SK-N-SH (cell line): Measurements from ENCODE around the gene PTPN22. TPM values are rescaled to one million over a fixed set of nuclear protein-coding genes. Genes with fewer than 3 reads are reported as not detected.

Experiments
- CTCF ChIA-PET: fragments of 300-600, 350-600 bp; formaldehyde crosslinking; extraction: SDS; loops from one replicate; lab custom pipeline; 2021; lab: Yijun Ruan, JAX
- POLR2A ChIA-PET: fragments of 350-600 bp; sonication (Branson Sonifier 250); formaldehyde crosslinking; extraction: SDS; loops from one replicate; lab custom pipeline; 2020; ENCODE audit warnings: antibody characterized with exemption, inconsistent platforms; lab: Yijun Ruan, JAX
- DNase-seq: peaks from one replicate; pipeline ENCODE4 v3.0.0; 2012
- H2AFZ ChIP-seq: fragments of 200-600 bp; sonication (generic); 2 replicates; pipeline ENCODE4 v1.8.1; 2016; ENCODE audit warnings: antibody characterized with exemption, mild to moderate bottlenecking, low read depth
- H3F3A ChIP-seq: fragments of 200-600 bp; sonication (generic); replicated peaks from 2 replicates; pipeline ENCODE3; 2016; ENCODE audit warnings: antibody characterized with exemption, mild to moderate bottlenecking; ENCODE audit not compliant: insufficient read depth
- H3K27ac ChIP-seq, 2 experiments: fragments of 200-500 bp in 1 of 2; fragments of 200-600 bp in 1 of 2; sonication (Bioruptor generic) in 1 of 2; sonication (generic), shearing (Covaris generic) in 1 of 2; 2 replicates each; pipeline versions ENCODE4 v1.5.1 to v1.6.1; 2014 to 2016; ENCODE audit warnings: low read depth in 2 of 2, inconsistent platforms in 1 of 2, low read length in 1 of 2, mild to moderate bottlenecking in 1 of 2, mixed read lengths in 1 of 2
- H3K27me3 ChIP-seq: fragments of 200-600 bp; sonication (generic), shearing (Covaris generic); 2 replicates; pipeline ENCODE4 v1.6.1; 2016; ENCODE audit warnings: mixed run types; ENCODE audit not compliant: insufficient read depth
- H3K36me3 ChIP-seq, 2 experiments: fragments of 200-500 bp in 1 of 2; fragments of 200-600 bp in 1 of 2; sonication (Bioruptor generic) in 1 of 2; sonication (generic) in 1 of 2; replicated peaks in 1 of 2; 2 replicates each; pipeline versions ENCODE3 to v1.5.1; 2014 to 2016; ENCODE audit warnings: low read length in 1 of 2, mild to moderate bottlenecking in 1 of 2; ENCODE audit not compliant: insufficient read depth in 2 of 2, control insufficient read depth in 1 of 2
- H3K4me1 ChIP-seq, 2 experiments: fragments of 200-500 bp in 1 of 2; fragments of 200-600 bp in 1 of 2; sonication (Bioruptor generic) in 1 of 2; sonication (generic), shearing (Covaris generic) in 1 of 2; 2 replicates each; pipeline versions ENCODE4 v1.5.1 to v1.6.1; 2014 to 2016; ENCODE audit warnings: low read depth in 1 of 2, low read length in 1 of 2, mixed run types in 1 of 2; ENCODE audit not compliant: insufficient read depth in 2 of 2, control insufficient read depth in 1 of 2
- H3K4me2 ChIP-seq: fragments of 200-600 bp; sonication (generic), shearing (Covaris generic); 2 replicates; pipeline ENCODE4 v1.6.1; 2017; ENCODE audit warnings: mixed run types
- H3K4me3 ChIP-seq, 2 experiments: fragments of 200-500 bp in 1 of 2; fragments of 200-600 bp in 1 of 2; sonication (Bioruptor generic) in 1 of 2; sonication (generic), shearing (Covaris generic) in 1 of 2; 2 replicates each; pipeline versions ENCODE4 v1.5.1 to v1.8.1; 2014 to 2016; ENCODE audit warnings: low read depth in 2 of 2, inconsistent platforms in 1 of 2, low read length in 1 of 2, mild to moderate bottlenecking in 1 of 2, mixed read lengths in 1 of 2, moderate library complexity in 1 of 2
- H3K79me2 ChIP-seq: fragments of 200-600 bp; sonication (generic); 2 replicates; pipeline ENCODE4 v1.8.1; 2017; ENCODE audit warnings: mild to moderate bottlenecking; ENCODE audit not compliant: insufficient read depth
- H3K9ac ChIP-seq: fragments of 200-600 bp; sonication (generic); 2 replicates; pipeline ENCODE4 v1.6.1; 2017; ENCODE audit warnings: mixed run types
- H3K9me2 ChIP-seq: fragments of 200-600 bp; sonication (generic); 2 replicates; pipeline ENCODE4 v1.6.1; 2017; ENCODE audit warnings: mixed run types
- H3K9me3 ChIP-seq: fragments of 200-600 bp; sonication (generic); 2 replicates; pipeline ENCODE4 v1.6.1; 2017; ENCODE audit warnings: mixed run types, mild to moderate bottlenecking, moderate library complexity
- H4K20me1 ChIP-seq: fragments of 200-600 bp; sonication (generic); 2 replicates; pipeline ENCODE4 v1.6.1; 2017; ENCODE audit warnings: mild to moderate bottlenecking, mixed run types; ENCODE audit not compliant: insufficient read depth
- CHD2 ChIP-seq: fragments of 150-350 bp; IDR thresholded peaks from 2 replicates; pipeline ENCODE4 v1.6.1; 2018; ENCODE audit warnings: low read length; ENCODE audit not compliant: partially characterized antibody
- ELF1 ChIP-seq: IDR thresholded peaks from 2 replicates; pipeline ENCODE4 v1.4.0; 2012
- EZH2phosphoT487 ChIP-seq: fragments of 200-600 bp; sonication (generic); IDR thresholded peaks from 2 replicates; pipeline ENCODE4 v1.6.1; 2017; ENCODE audit warnings: low read depth, mixed run types, mild to moderate bottlenecking, antibody characterized with exemption, moderate library complexity, borderline replicate concordance
- GATA2 ChIP-seq: sonication (generic); formaldehyde crosslinking; IDR thresholded peaks from 2 replicates; pipeline ENCODE4 v1.5.0; 2020; ENCODE audit warnings: mild to moderate bottlenecking, missing genetic modification reagents
- IRF3 ChIP-seq: fragments of 150-350 bp; IDR thresholded peaks from 2 replicates; pipeline ENCODE4 v1.6.1; 2016; ENCODE audit warnings: mild to moderate bottlenecking, low read depth, low read length
- MXI1 ChIP-seq: IDR thresholded peaks from 2 replicates; pipeline ENCODE4 v1.6.1; 2012; ENCODE audit warnings: mild to moderate bottlenecking, low read depth, low read length, improper control_type of control experiment
- NRF1 ChIP-seq: IDR thresholded peaks from 2 replicates; pipeline ENCODE4 v1.6.1; 2012; ENCODE audit warnings: low read depth, mild to moderate bottlenecking, low read length
- PBX3 ChIP-seq: IDR thresholded peaks from 2 replicates; pipeline ENCODE4; 2012
- RAD21 ChIP-seq: IDR thresholded peaks from 2 replicates; pipeline ENCODE4 v1.6.1; 2012; ENCODE audit warnings: mild to moderate bottlenecking, low read length
- RCOR1 ChIP-seq: fragments of 150-350 bp; IDR thresholded peaks from 2 replicates; pipeline ENCODE4 v1.6.1; 2017; ENCODE audit warnings: antibody characterized with exemption, low read length
- REST ChIP-seq: IDR thresholded peaks from 2 replicates; pipeline ENCODE4 v1.6.1; 2012; ENCODE audit warnings: mild to moderate bottlenecking, low read depth, low read length, moderate library complexity
- SIN3A ChIP-seq: IDR thresholded peaks from 2 replicates; pipeline ENCODE4 v1.6.1; 2012; ENCODE audit warnings: low read depth, mild to moderate bottlenecking, low read length, moderate library complexity, borderline replicate concordance
- SMC3 ChIP-seq: IDR thresholded peaks from 2 replicates; pipeline ENCODE4 v1.6.1; 2012; ENCODE audit warnings: low read depth, low read length, improper control_type of control experiment
- TCF12 ChIP-seq: IDR thresholded peaks from 2 replicates; pipeline ENCODE4 v1.4.0; 2012
- TEAD4 ChIP-seq: IDR thresholded peaks from 2 replicates; pipeline ENCODE4 v1.4.0; 2012; ENCODE audit warnings: mild to moderate bottlenecking, borderline replicate concordance; ENCODE audit not compliant: insufficient read depth
- USF1 ChIP-seq: IDR thresholded peaks from 2 replicates; pipeline ENCODE4 v1.4.0; 2012; ENCODE audit warnings: low read depth, borderline replicate concordance
- USF2 ChIP-seq: fragments of 150-350 bp; IDR thresholded peaks from 2 replicates; pipeline ENCODE4 v1.6.1; 2017; ENCODE audit warnings: antibody characterized with exemption, low read length, low read depth, borderline replicate concordance
- ZBTB33 ChIP-seq: IDR thresholded peaks from 2 replicates; pipeline ENCODE4 v1.4.0; 2012; ENCODE audit warnings: low read depth, borderline replicate concordance
- WGBS: methylation state at CpG from one replicate; pipeline ENCODE4 v1.1.6; 2017; ENCODE audit warnings: low lambda C conversion rate; 5-methylcytosine and 5-hydroxymethylcytosine counted together
- polyA plus RNA-seq, 3 experiments: library from polyadenylated mRNA; depleted of rRNA; stranded (reverse); fragments of >200 nt; gene quantifications; 2 replicates each; pipeline ENCODE4 v1.2.3, GENCODE V29; 2012

The PTPN22 gene
- polyA plus RNA-seq, 1 of the 3 experiments (the other 2 are of a cell fraction), result 0.12 TPM

- no peak overlapping the region for H2AFZ ChIP-seq
- H3K27ac ChIP-seq, result no peak overlapping the region
- H3K4me3 ChIP-seq, result no peak overlapping the region
- WGBS, result 59% methylated on average over 3 of the region's 3 CpGs
- no peaks in the 10 kb centered on the region for H4K20me1 ChIP-seq
- no peak overlapping the region for H3K9ac ChIP-seq
- peaks cover 4% of the 10 kb centered on the region for H3F3A ChIP-seq
- H3K4me2 ChIP-seq, result no peak overlapping the region
- TF ChIP-seq NRF1, result no peak
- no peak for TF ChIP-seq REST
- TF ChIP-seq EZH2phosphoT487, result no peak
- TF ChIP-seq TCF12, result no peak
- TF ChIP-seq SIN3A, result no peak
- no peak for TF ChIP-seq TEAD4
- no peak for TF ChIP-seq PBX3
- no peak for TF ChIP-seq ZBTB33
- no peak for TF ChIP-seq RAD21
- TF ChIP-seq IRF3, result no peak
- no peak for TF ChIP-seq GATA2
- TF ChIP-seq SMC3, result no peak
- TF ChIP-seq USF1, result no peak
- no peak for TF ChIP-seq MXI1
- TF ChIP-seq ELF1, result no peak
- TF ChIP-seq USF2, result no peak
- no peak for TF ChIP-seq RCOR1
- no peak for TF ChIP-seq CHD2
- TF ChIP-seq, all 33 proteins: peak for 0
- H3K27me3 ChIP-seq, result no peaks in the 10 kb centered on the region
- no peaks in the 10 kb centered on the region for H3K79me2 ChIP-seq
- H3K36me3 ChIP-seq, result no peaks in the 10 kb centered on the region
- no peaks in the 10 kb centered on the region for H3K9me2 ChIP-seq
- ChIA-PET POLR2A (no interaction called here), CTCF (interaction anchor here (0.6 to 1.3 kb wide), 2 partner anchors 15 to 1206 kb away, joined by 3 to 6 read pairs; no protein-coding TSS in a partner anchor)
- H3K9me3 ChIP-seq, result peaks cover 11% of the 10 kb centered on the region
- DNase-seq, result no peak
- H3K4me1 ChIP-seq, result peaks cover 0 to 4% of the 10 kb centered on the region in 2 experiments; a peak in 1 of 4 replicates
These were observed 21.2 kb downstream of the PTPN22 start for GRCh38 chr1:113850127-113850796.
